ENCODE results near the gene NDUFV2.

The NDUFV2 gene

DNA sequence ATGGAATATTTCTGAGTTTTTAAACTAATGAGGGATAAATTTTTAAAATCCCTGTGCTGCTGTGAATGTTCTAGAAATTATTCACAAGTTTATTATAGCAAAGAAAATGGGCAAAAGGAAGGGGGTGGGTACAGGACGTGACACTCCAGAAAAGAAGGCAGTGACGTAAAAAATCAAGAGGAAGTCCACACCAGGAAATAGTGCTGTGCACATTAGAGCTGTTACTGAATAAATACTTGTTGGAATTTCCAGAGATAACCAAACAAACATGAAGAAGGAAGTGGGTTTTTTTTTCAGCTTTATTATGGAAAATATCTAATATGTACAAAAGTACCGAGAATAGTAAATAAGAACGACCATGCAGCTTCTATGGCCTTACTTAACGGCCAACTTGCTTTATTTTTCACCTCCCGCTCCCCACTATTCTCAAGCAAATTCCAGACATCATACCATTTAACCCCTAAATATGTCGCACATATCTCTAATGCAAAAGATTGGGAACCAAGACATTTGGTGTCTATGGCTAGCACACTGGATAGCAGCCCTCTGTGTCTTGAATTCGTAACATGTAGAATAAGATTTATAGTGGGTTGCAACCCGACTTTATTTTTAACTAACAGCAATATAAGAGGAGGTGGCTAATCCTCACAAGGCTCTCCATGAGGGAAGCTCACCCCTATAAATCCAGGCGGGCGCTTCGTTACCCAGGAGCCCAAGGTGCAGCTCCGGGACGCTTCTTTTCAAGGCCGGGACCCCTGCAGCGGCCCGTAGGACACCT, 580 bp upstream of the NDUFV2 start:
- peak overlapping the region; percentile 87 for H3K27ac ChIP-seq
- TF ChIP-seq, protein P1, sequence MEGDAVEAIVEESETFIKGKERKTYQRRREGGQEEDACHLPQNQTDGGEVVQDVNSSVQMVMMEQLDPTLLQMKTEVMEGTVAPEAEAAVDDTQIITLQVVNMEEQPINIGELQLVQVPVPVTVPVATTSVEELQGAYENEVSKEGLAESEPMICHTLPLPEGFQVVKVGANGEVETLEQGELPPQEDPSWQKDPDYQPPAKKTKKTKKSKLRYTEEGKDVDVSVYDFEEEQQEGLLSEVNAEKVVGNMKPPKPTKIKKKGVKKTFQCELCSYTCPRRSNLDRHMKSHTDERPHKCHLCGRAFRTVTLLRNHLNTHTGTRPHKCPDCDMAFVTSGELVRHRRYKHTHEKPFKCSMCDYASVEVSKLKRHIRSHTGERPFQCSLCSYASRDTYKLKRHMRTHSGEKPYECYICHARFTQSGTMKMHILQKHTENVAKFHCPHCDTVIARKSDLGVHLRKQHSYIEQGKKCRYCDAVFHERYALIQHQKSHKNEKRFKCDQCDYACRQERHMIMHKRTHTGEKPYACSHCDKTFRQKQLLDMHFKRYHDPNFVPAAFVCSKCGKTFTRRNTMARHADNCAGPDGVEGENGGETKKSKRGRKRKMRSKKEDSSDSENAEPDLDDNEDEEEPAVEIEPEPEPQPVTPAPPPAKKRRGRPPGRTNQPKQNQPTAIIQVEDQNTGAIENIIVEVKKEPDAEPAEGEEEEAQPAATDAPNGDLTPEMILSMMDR (conservative IDR thresholded peaks at IDR 0.05; ENCODE audit: low read depth): no peak
- ChIA-PET CTCF (interaction anchor here (0.6 kb wide), 1 partner anchor 510 kb away, joined by 3 read pairs; no protein-coding TSS in a partner anchor), POLR2A (ENCODE audit: low non-redundant PET) (interaction anchor here (0.5 to 2.0 kb wide), 2 partner anchors 35 to 327 kb away, joined by 6 to 7 read pairs; partner anchors contain the start of gene ANKRD12)
- peak; percentile 38 for DNase-seq (ENCODE audit: low spot score)

DNA sequence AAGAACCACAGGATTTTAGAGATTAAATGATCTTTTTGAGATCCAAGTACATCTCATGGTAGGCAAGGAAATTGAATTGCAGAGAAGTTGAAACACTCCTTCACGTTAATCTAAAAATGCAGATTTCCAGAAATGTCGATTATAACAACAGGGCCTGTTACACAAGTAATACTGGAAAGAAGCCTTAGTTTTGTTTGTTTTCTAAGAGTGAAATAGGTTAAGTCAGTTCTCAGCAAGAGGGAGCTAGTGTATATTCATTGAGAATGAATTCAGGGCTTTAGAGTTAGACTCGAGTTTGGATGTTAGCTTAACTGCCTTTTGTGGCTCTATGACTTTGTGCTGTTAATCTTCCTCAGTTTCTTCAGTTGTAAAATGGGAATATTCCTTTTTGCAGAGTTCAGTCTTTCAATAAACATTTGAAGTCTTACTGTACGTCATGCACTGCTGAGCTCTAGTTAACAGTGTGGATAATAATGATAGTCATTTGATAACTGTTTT, 926 bp downstream of the NDUFV2 start:
- peak overlapping the region; percentile 87 for H3K27ac ChIP-seq
- no peak for DNase-seq (ENCODE audit: low spot score)
- ChIA-PET CTCF (interaction anchor here (0.8 to 1.7 kb wide), 2 partner anchors 11 to 44 kb away, joined by 3 read pairs; no protein-coding TSS in a partner anchor), POLR2A (ENCODE audit: low non-redundant PET) (interaction anchor here (0.6 to 2.0 kb wide), 2 partner anchors 13 to 33 kb away, joined by 4 to 6 read pairs; partner anchors contain the start of gene ANKRD12)
- TF ChIP-seq, protein P1 (conservative IDR thresholded peaks at IDR 0.05; ENCODE audit: low read depth): no peak; the same call in 1 of the 2 replicates

DNA sequence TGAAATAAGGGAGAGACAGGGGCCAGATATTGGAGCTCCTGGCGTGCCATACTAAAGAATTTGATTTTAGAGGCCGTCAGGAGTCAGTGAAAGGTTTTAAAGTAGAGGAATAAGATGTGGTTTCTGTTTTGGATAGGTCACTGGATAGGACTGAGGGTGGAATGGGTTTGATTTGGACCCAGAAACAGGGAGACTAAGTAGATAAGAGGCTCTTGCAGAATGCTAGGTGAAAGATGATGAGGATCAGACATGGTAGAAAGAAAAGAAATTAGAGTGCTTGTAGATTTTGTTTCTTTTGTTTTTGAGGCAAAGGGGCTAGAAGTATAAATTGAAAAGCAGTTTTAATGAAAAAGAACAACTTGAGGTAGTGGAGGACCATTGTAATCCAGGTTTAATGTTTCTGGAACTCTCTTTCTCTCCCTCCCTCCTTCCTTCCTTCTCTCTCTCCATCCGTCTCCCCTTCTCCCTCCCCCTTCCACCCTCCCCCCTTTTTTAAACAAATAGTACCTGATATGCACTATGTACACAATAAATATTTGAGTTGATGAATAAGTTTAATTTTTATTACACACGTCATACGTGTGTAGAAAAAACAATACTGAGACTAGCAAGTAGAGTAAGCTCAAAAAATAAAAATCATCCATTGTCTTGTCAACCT, 1.9 kb downstream of the NDUFV2 start:
- ChIA-PET CTCF (interaction anchor here (0.6 to 1.7 kb wide), 2 partner anchors 24 to 43 kb away, joined by 3 to 6 read pairs; no protein-coding TSS in a partner anchor), POLR2A (ENCODE audit: low non-redundant PET) (interaction anchor here (0.6 kb wide), 1 partner anchor 12 kb away, joined by 4 read pairs; no protein-coding TSS in a partner anchor)
- H3K27ac ChIP-seq: no peak overlapping the region
- TF ChIP-seq, protein P1 (conservative IDR thresholded peaks at IDR 0.05; ENCODE audit: low read depth): no peak
- DNase-seq (ENCODE audit: low spot score): no peak

DNA sequence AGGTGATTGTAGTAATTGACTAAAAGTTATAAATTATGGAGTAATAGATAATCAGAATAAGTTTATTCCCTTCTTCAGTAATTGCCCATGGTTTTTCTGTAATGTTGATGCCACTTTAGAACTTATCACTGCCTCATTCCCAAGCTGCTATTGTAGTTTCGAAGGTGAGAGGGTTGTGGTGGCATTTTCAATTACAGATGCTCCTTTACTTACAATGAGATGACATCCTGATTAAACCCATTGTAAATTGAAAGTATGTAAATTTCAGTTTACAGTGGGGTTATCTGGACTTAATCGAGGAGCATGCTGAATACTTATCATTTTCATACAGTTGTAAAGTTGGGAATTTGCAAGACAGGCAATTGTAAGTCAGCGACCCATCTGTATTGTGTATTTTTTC, 2.9 kb downstream of the NDUFV2 start:
- H3K27ac ChIP-seq: no peak overlapping the region
- ChIA-PET CTCF (no interaction called here), POLR2A (ENCODE audit: low non-redundant PET) (no interaction called here)
- no peak for DNase-seq (ENCODE audit: low spot score)
- TF ChIP-seq, protein P1 (conservative IDR thresholded peaks at IDR 0.05; ENCODE audit: low read depth): no peak

DNA sequence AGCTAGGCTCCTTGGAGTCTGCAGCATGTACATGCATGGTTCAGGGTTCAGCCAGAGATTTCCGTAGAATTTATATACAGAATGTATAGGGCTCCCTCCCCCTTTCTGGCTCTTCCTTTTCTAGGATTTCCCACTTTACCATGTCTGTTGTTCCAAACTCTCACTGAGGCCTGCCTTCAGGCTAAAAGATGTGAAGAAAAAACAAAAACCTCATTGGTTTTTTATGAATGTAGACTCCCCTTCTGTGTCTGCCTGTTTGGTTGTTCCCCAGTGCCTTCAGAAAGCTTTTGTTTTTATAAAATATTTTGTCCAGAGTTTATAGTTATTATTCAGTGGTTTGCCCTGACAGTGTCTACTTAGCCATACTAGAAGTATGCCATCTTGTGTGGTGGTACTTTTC, 3.6 kb downstream of the NDUFV2 start:
- TF ChIP-seq, protein P1 (conservative IDR thresholded peaks at IDR 0.05; ENCODE audit: low read depth): no peak
- CTCF ChIA-PET: no interaction called here
- no peak overlapping the region for H3K27ac ChIP-seq
- no peak for DNase-seq (ENCODE audit: low spot score)
- POLR2A ChIA-PET (ENCODE audit: low non-redundant PET): no interaction called here

DNA sequence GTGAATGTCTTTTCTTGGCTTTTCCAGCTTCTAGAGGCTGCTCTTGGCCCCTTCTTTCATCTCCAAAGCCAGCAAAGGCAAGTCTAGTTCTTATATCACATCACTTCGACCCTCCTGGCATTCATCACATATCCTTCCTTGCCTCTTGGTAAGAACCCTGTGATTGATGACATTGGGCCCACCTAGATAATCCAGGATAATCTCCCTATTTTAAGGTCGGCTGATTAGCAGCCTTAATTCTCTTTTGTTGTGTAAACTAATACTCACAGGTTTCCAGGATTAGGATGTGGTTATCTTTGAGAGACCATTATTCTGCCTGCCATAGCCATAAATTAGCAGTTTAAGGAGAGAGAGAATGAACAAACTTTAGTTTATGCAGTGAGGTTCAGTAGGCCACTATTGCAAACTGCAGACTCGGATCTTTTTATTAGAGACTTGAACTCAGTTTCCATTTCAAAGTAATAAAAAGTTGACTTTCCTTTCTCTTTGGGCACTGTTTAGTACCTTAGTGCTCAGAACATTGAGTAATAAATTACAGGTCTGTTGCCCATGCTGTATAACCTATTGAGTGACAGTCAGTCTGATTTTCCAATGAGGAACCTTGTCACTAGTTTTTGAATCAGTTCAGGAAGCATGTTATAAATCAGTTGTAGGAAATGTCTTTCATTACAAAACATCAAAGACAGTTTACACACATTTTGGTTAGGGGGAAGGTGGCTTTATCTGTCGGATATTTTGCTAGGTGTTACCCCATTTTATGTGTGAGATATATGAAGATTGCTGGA, 4.5 kb downstream of the NDUFV2 start:
- no peak for DNase-seq (ENCODE audit: low spot score)
- no peak overlapping the region for H3K27ac ChIP-seq
- ChIA-PET CTCF (no interaction called here), POLR2A (ENCODE audit: low non-redundant PET) (no interaction called here)
- TF ChIP-seq, protein P1 (conservative IDR thresholded peaks at IDR 0.05; ENCODE audit: low read depth): no peak

Measured in RWPE1 (cell line).